GM12892 (cell line): ENCODE measurements around the gene ATP2B3.

Source experiments
- POLR2A ChIP-seq: IDR thresholded peaks from 2 replicates; pipeline ENCODE4 v1.6.1; 2011; ENCODE audit warnings: low read depth, low read length, control low read depth
- POLR2AphosphoS5 ChIP-seq: IDR thresholded peaks from 2 replicates; pipeline ENCODE4 v1.6.1; 2011; ENCODE audit warnings: low read depth, low read length, control low read depth

GRCh38 chrX:153549807-153550206 lies 32.4 kb downstream of the ATP2B3 start:
- TF ChIP-seq POLR2A, result no peak
- TF ChIP-seq POLR2AphosphoS5, result no peak
